HepG2 (cell line): ENCODE data around the gene ADAMTSL4. TPM values are rescaled to one million over a fixed set of nuclear protein-coding genes. Genes with fewer than 3 reads are reported as not detected.

Experiments used
- ATAC-seq: fragments of 200-7000 bp; cut with Tn5 transposase; 3 replicates; pipeline ENCODE4 v1.9.1; 2020; ENCODE audit warnings: mild to moderate bottlenecking, moderate library complexity
- BruUV-seq: library from RNA; stranded (reverse); fragments of 400-500 nt; replicated peaks from 2 replicates; lab custom pipeline; 2021; lab: Mats Ljungman, UMichigan
- CTCF ChIA-PET: fragments of 300-600 bp; formaldehyde crosslinking; extraction: SDS; loops from one replicate; lab custom pipeline; 2021; ENCODE audit warnings: low total read pairs, inconsistent platforms, low intra/inter-chr PET ratio; lab: Yijun Ruan, JAX
- POLR2A ChIA-PET: fragments of 350-600 bp; sonication (Branson Sonifier 250); formaldehyde crosslinking; loops from one replicate; lab custom pipeline; 2020; ENCODE audit warnings: antibody characterized with exemption, inconsistent platforms; lab: Yijun Ruan, JAX
- DNase-seq: peaks from one replicate; pipeline ENCODE4 v3.0.0-alpha.2; 2015; ENCODE audit warnings: low spot score
- FAIRE-seq: peaks from 3 replicates; lab custom pipeline; 2011; peaks lifted over from hg19 to GRCh38; lab: Jason Lieb, UNC
- H2AFZ ChIP-seq: one replicate; pipeline ENCODE4 v1.6.1; 2011; ENCODE audit warnings: low read length, inconsistent platforms
- H3K27ac ChIP-seq: fragments of 300-600 bp; 3 replicates; pipeline ENCODE4 v1.8.0; 2011; ENCODE audit warnings: mixed run types, mild to moderate bottlenecking, mixed read lengths, low read length, inconsistent platforms; ENCODE audit not compliant: insufficient read depth; ENCODE audit errors: extremely low read length
- H3K27me3 ChIP-seq, 2 experiments: fragments of 200-600 bp in 1 of 2; 2 replicates in 1 of 2; 3 replicates in 1 of 2; pipeline versions ENCODE4 v1.6.0 to v1.8.0; 2011; ENCODE audit warnings: low read length in 2 of 2, mild to moderate bottlenecking in 2 of 2, moderate library complexity in 2 of 2, inconsistent platforms in 1 of 2; ENCODE audit not compliant: insufficient read depth in 2 of 2, control insufficient read depth in 1 of 2
- H3K36me3 ChIP-seq, 2 experiments: fragments of 200-600 bp in 1 of 2; replicated peaks in 1 of 2; 2 replicates in 1 of 2; 3 replicates in 1 of 2; pipeline versions ENCODE4 v1.5.1 to v1.8.0; 2011; ENCODE audit warnings: low read length in 2 of 2, inconsistent platforms in 1 of 2; ENCODE audit not compliant: insufficient read depth in 2 of 2, control insufficient read depth in 1 of 2
- H3K4me1 ChIP-seq: 2 replicates; pipeline ENCODE4 v1.5.1; 2012; ENCODE audit warnings: low read length, inconsistent platforms; ENCODE audit not compliant: insufficient read depth
- H3K4me2 ChIP-seq: 2 replicates; pipeline ENCODE4 v1.6.0; 2011; ENCODE audit warnings: low read depth, low read length, inconsistent platforms
- H3K4me3 ChIP-seq, 3 experiments: fragments of 200-600 bp in 1 of 3; sonication (generic), shearing (Covaris generic) in 1 of 3; replicated peaks in 1 of 3; 2 replicates each; pipeline ENCODE4 v1.5.1; 2011 to 2016; ENCODE audit warnings: low read length in 3 of 3, inconsistent platforms in 2 of 3, low read depth in 2 of 3, mild to moderate bottlenecking in 2 of 3, control low read depth in 1 of 3, mixed read lengths in 1 of 3; ENCODE audit not compliant: insufficient read depth in 1 of 3
- H3K79me2 ChIP-seq: one replicate; pipeline ENCODE4 v1.6.1; 2011; ENCODE audit warnings: low read length, inconsistent platforms; ENCODE audit not compliant: insufficient read depth
- H3K9ac ChIP-seq: 2 replicates; pipeline ENCODE4 v1.6.0; 2011; ENCODE audit warnings: mild to moderate bottlenecking, low read depth, low read length, inconsistent platforms; ENCODE audit not compliant: insufficient read depth
- H3K9me3 ChIP-seq: 2 replicates; pipeline ENCODE4 v1.5.1; 2012; ENCODE audit warnings: mild to moderate bottlenecking, low read length
- H4K20me1 ChIP-seq: 2 replicates; pipeline ENCODE4 v1.6.0; 2011; ENCODE audit warnings: inconsistent platforms, mild to moderate bottlenecking, low read length, moderate library complexity; ENCODE audit not compliant: insufficient read depth
- ESRRA ChIP-seq: sonication (generic); formaldehyde crosslinking; IDR thresholded peaks from 2 replicates; pipeline ENCODE4 v1.5.1; 2020; ENCODE audit warnings: mild to moderate bottlenecking, low read depth, missing genetic modification reagents
- MBD4 ChIP-seq: IDR thresholded peaks from 2 replicates; pipeline ENCODE4 v1.6.1; 2012; ENCODE audit warnings: low read length, inconsistent platforms, borderline replicate concordance
- SRY ChIP-seq: sonication (generic); formaldehyde crosslinking; IDR thresholded peaks from 2 replicates; pipeline ENCODE4 v1.8.0; 2022; ENCODE audit warnings: mild to moderate bottlenecking, missing genetic modification reagents
- TBX2 ChIP-seq: sonication (generic); formaldehyde crosslinking; IDR thresholded peaks from 2 replicates; pipeline ENCODE4 v1.5.0; 2020; ENCODE audit warnings: missing genetic modification reagents, mild to moderate bottlenecking, borderline replicate concordance
- ZNF292 ChIP-seq: sonication (generic); formaldehyde crosslinking; IDR thresholded peaks from 2 replicates; pipeline ENCODE4 v1.8.1; 2022; ENCODE audit warnings: mild to moderate bottlenecking, low read depth, missing genetic modification reagents, borderline replicate concordance
- ZNF572 ChIP-seq: sonication (generic); formaldehyde crosslinking; IDR thresholded peaks from 2 replicates; pipeline ENCODE4 v1.5.1; 2020; ENCODE audit warnings: mild to moderate bottlenecking, missing genetic modification reagents
- ZNF644 ChIP-seq: IDR thresholded peaks from 2 replicates; pipeline ENCODE4 v1.6.1; 2016; ENCODE audit warnings: low read depth
- ZNF646 ChIP-seq: sonication (generic); formaldehyde crosslinking; IDR thresholded peaks from 2 replicates; pipeline ENCODE4 v1.9.0; 2021; ENCODE audit warnings: mild to moderate bottlenecking, missing genetic modification reagents
- WGBS: methylation state at CpG from one replicate; pipeline ENCODE4 v1.1.6; 2017; ENCODE audit warnings: low lambda C conversion rate; 5-methylcytosine and 5-hydroxymethylcytosine counted together
- in situ Hi-C: cut with HindIII; loops from 2 replicates; pipeline ENCODE4 v1.10.0; 2017; ENCODE audit warnings: low pct_unique_long_range_greater_than_20kb; ENCODE audit not compliant: extremely low pct_ligation_motif_present
- intact Hi-C: fragments of 100-400 bp; cut with micrococcal nuclease; formaldehyde crosslinking; loops from one replicate; pipeline ENCODE4 v1.10.0; 2022; ENCODE audit not compliant: unreplicated experiment
- polyA plus RNA-seq, 8 experiments: library from polyadenylated mRNA; depleted of rRNA in 3 of 8; stranded (reverse) in 7 of 8; unstranded in 1 of 8; fragments of >200 nt; fragmentation: Illumina TruSeq in 4 of 8; extraction: Trizol in 4 of 8; gene quantifications; 2 replicates each; pipeline versions ENCODE4 v1.2.1 to v1.2.3, GENCODE V29; 2011 to 2016; ENCODE audit warnings: low read depth in 4 of 8, missing spikeins in 1 of 8, mixed read lengths in 1 of 8; ENCODE audit not compliant: insufficient read depth in 1 of 8
- total RNA-seq, 5 experiments: library from RNA; depleted of rRNA; stranded (reverse); fragments of >200 nt; fragmentation: Illumina TruSeq; extraction: Trizol; gene quantifications; 2 replicates each; pipeline ENCODE4 v1.2.3, GENCODE V29; 2016; ENCODE audit warnings: low read depth in 1 of 5

Gene ADAMTSL4
- total and polyA plus RNA-seq, 2 of the 13 experiments (the other 11 are each of a cell fraction or from before 2014, with no cell fraction given), result 3.9 to 16.4 TPM

- no peaks in the 10 kb centered on the region for H4K20me1 ChIP-seq
- in situ Hi-C loops, result loop anchor here (5.0 kb wide), 1 partner anchor 86 kb away; no protein-coding TSS in a partner anchor
- ATAC-seq (no peak), FAIRE-seq (no peak), DNase-seq (no peak)
- H3K9me3 ChIP-seq, result no peaks in the 10 kb centered on the region
- 75% methylated on average over 7 of the region's 12 CpGs for WGBS
- POLR2A ChIA-PET, result interaction anchor here (1.0 to 6.9 kb wide), 5 partner anchors 9 to 38 kb away, joined by 3 to 88 read pairs (median 7); partner anchors contain the start of genes FALEC and MCL1
- H3K4me2 ChIP-seq, result peak overlapping the region; percentile 81
- CTCF ChIA-PET, result no interaction called here
- H3K27me3 ChIP-seq, result no peaks in the 10 kb centered on the region; a peak in 1 of 5 replicates
- no TSS peak for BruUV-seq
- no peak overlapping the region for H2AFZ ChIP-seq
- peaks cover 58% of the 10 kb centered on the region for H3K4me1 ChIP-seq
- H3K79me2 ChIP-seq, result no peaks in the 10 kb centered on the region
- peak overlapping the region; percentile 53; the same call in 1 of the 2 replicates for H3K9ac ChIP-seq
- TF ChIP-seq ZNF644 (no peak), SRY (CRISPR knock-in tag) (0 out of 2 replicates have a peak, but pooled peaks have one; percentile 30), MBD4 (no peak), ESRRA (0 out of 2 replicates have a peak, but pooled peaks have one; percentile 6), TBX2 (CRISPR knock-in tag) (0 out of 2 replicates have a peak, but pooled peaks have one; percentile 23), ZNF292 (CRISPR knock-in tag) (no peak), ZNF572 (CRISPR knock-in tag) (0 out of 2 replicates have a peak, but pooled peaks have one; percentile 23), ZNF646 (CRISPR knock-in tag) (no peak)
- H3K4me3 ChIP-seq, result peak overlapping the region; percentile 3 to 66 (median 18); a peak in 4 of 6 replicates
- H3K36me3 ChIP-seq, result peaks cover 0 to 5% of the 10 kb centered on the region in 2 experiments; a peak in 2 of 5 replicates
- intact Hi-C loops, result loop anchor here (1.0 to 10.0 kb wide), 2 partner anchors 21 to 298 kb away; partner anchors contain the start of gene CA14
- H3K27ac ChIP-seq, result peak overlapping the region; percentile 76
Measured at GRCh38 chr1:150552911-150553289, 3.7 kb downstream of the ADAMTSL4 start.
